Measurements from ENCODE around the gene P3H4.

- TF ChIP-seq, protein P1, sequence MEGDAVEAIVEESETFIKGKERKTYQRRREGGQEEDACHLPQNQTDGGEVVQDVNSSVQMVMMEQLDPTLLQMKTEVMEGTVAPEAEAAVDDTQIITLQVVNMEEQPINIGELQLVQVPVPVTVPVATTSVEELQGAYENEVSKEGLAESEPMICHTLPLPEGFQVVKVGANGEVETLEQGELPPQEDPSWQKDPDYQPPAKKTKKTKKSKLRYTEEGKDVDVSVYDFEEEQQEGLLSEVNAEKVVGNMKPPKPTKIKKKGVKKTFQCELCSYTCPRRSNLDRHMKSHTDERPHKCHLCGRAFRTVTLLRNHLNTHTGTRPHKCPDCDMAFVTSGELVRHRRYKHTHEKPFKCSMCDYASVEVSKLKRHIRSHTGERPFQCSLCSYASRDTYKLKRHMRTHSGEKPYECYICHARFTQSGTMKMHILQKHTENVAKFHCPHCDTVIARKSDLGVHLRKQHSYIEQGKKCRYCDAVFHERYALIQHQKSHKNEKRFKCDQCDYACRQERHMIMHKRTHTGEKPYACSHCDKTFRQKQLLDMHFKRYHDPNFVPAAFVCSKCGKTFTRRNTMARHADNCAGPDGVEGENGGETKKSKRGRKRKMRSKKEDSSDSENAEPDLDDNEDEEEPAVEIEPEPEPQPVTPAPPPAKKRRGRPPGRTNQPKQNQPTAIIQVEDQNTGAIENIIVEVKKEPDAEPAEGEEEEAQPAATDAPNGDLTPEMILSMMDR (conservative IDR thresholded peaks at IDR 0.05; ENCODE audit: low read length): no peak
- TF ChIP-seq EZH2phosphoT487 (IDR thresholded peaks at IDR 0.05; ENCODE audit: borderline replicate concordance, low read depth, low read length): no peak
Observed at GRCh38 chr17:41844971-41845370, 33.2 kb upstream of the P3H4 start.

Measured in OCI-LY7 (cell line).